Measurements from ENCODE around the gene TMEM156. TPM values are rescaled to one million over a fixed set of nuclear protein-coding genes. Genes with fewer than 3 reads are reported as not detected.
"Not testable (repeated sequence)": the region's sequence is repeated elsewhere in the genome, so short reads cannot be mapped to it uniquely, and the experiment has no call there.

Gene TMEM156
- total RNA-seq, 1 donor from 2014 or later, result 29.5 TPM

DNA sequence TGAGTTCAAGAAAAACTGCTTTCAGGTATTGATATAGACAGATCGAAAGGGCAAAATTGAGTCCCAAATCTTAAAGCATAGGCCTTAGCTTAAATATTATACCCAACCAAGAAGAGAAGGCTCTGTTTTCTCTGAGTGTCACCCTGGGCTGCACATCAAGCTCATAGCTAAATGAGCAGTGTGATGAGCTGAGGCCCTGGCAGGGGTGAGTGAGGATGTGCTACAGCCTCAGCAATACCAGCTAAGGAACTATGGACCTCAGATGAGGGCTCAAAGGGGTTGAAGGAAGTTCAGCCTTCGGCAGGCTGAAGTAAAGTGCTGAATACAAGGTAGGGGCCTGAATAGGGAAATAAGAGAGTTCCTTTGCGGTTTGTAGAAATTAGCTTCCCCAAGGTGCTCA lies 85.3 kb downstream of the TMEM156 start:
- Mint-ChIP-seq H3K27me3 (no peaks in the 10 kb centered on the region), H3K36me3 (ENCODE audit: low read depth) (no peaks in the 10 kb centered on the region), H3K9me3 (no peaks in the 10 kb centered on the region), H3K4me1 (peaks cover 8% of the 10 kb centered on the region), H3K4me3 (no peak overlapping the region), H3K27ac (no peak overlapping the region)
- intact Hi-C loops (cut with micrococcal nuclease), result no loop called here
- DNase-seq (no peak), ATAC-seq (ENCODE audit: low read depth) (no peak)
- ChIA-PET POLR2A (no interaction called here), CTCF (no interaction called here)
- TF ChIP-seq, protein P1, sequence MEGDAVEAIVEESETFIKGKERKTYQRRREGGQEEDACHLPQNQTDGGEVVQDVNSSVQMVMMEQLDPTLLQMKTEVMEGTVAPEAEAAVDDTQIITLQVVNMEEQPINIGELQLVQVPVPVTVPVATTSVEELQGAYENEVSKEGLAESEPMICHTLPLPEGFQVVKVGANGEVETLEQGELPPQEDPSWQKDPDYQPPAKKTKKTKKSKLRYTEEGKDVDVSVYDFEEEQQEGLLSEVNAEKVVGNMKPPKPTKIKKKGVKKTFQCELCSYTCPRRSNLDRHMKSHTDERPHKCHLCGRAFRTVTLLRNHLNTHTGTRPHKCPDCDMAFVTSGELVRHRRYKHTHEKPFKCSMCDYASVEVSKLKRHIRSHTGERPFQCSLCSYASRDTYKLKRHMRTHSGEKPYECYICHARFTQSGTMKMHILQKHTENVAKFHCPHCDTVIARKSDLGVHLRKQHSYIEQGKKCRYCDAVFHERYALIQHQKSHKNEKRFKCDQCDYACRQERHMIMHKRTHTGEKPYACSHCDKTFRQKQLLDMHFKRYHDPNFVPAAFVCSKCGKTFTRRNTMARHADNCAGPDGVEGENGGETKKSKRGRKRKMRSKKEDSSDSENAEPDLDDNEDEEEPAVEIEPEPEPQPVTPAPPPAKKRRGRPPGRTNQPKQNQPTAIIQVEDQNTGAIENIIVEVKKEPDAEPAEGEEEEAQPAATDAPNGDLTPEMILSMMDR (IDR thresholded peaks at IDR 0.05), result no peak

DNA sequence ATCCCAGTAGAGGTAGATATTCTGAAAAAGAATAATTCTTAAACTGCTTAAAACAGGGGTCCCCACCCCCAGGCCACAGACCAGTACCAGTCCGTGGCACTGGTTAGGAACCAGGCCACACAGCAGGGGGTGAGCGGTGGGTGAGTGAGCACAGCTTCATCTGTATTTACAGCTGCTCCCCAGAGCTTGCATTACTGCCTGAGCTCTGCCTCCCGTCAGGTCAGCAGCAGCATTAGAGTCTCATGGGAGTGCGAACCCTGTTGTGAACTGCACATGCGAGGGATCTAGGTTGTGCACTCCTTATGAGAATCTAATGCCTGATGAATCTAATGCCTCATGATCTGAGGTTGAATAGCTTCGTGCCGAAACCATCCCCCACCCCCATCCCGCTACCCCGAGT lies 87.8 kb downstream of the TMEM156 start:
- CTCF ChIA-PET, result no interaction called here

GRCh38 chr4:38943343-38943742 lies 88.9 kb downstream of the TMEM156 start:
- intact Hi-C loops (cut with micrococcal nuclease), result no loop called here
- POLR2A ChIA-PET, result interaction anchor here (0.7 kb wide), 1 partner anchor 10 kb away, joined by 5 read pairs; no protein-coding TSS in a partner anchor

More for the DNA sequence above, 87.8 kb downstream of the TMEM156 start:
- POLR2A ChIA-PET, result no interaction called here
- Mint-ChIP-seq H3K27me3 (no peaks in the 10 kb centered on the region), H3K4me1 (peaks cover 14% of the 10 kb centered on the region), H3K9me3 (no peaks in the 10 kb centered on the region), H3K27ac (no peak overlapping the region), H3K4me3 (no peak overlapping the region), H3K36me3 (ENCODE audit: low read depth) (no peaks in the 10 kb centered on the region)
- DNase-seq (no peak), ATAC-seq (ENCODE audit: low read depth) (no peak)
- TF ChIP-seq, protein P1 (IDR thresholded peaks at IDR 0.05), result no peak
- intact Hi-C loops (cut with micrococcal nuclease), result no loop called here

DNA sequence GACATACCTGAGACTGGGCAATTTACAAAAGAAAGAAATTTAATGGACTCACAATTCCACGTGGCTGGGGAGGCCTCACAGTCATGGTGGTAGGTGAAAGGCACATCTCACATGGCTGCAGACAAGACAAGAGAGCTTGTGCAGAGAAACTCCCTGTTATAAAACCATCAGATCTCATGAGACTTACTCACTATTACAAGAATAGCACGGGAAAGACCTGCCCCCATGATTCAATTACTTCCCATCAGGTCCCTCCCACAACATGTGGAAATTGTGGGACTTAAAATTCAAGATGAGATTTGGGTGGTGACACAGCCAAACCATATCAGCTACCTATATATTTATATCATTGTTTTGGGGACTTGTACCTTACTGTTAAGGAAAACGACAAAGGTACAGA lies 90.3 kb downstream of the TMEM156 start:
- ATAC-seq (ENCODE audit: low read depth); CTCF ChIA-PET; H3K9me3 Mint-ChIP-seq; H3K27me3 Mint-ChIP-seq; intact Hi-C loops (cut with micrococcal nuclease); H3K27ac Mint-ChIP-seq; H3K4me3 Mint-ChIP-seq; DNase-seq; H3K36me3 Mint-ChIP-seq (ENCODE audit: low read depth): not testable (repeated sequence)
- peaks cover 18% of the 10 kb centered on the region for H3K4me1 Mint-ChIP-seq
- POLR2A ChIA-PET, result interaction anchor here (1.0 kb wide), 1 partner anchor 102 kb away, joined by 3 read pairs; no protein-coding TSS in a partner anchor

More at GRCh38 chr4:38943343-38943742, 88.9 kb downstream of the TMEM156 start:
- Mint-ChIP-seq H3K4me3 (no peak overlapping the region), H3K9me3 (no peaks in the 10 kb centered on the region), H3K36me3 (ENCODE audit: low read depth) (no peaks in the 10 kb centered on the region), H3K27me3 (no peaks in the 10 kb centered on the region), H3K4me1 (peaks cover 21% of the 10 kb centered on the region), H3K27ac (no peak overlapping the region)
- DNase-seq (no peak), ATAC-seq (ENCODE audit: low read depth) (no peak)
- TF ChIP-seq, protein P1 (IDR thresholded peaks at IDR 0.05), result no peak
- CTCF ChIA-PET, result no interaction called here

- ATAC-seq (ENCODE audit: low read depth) (no peak), DNase-seq (no peak)
- peaks cover 15% of the 10 kb centered on the region for H3K4me1 Mint-ChIP-seq
- TF ChIP-seq, protein P1 (IDR thresholded peaks at IDR 0.05), result no peak
- no peaks in the 10 kb centered on the region for H3K36me3 Mint-ChIP-seq (ENCODE audit: low read depth)
- POLR2A ChIA-PET, result no interaction called here
- no peaks in the 10 kb centered on the region for H3K9me3 Mint-ChIP-seq
- intact Hi-C loops (cut with micrococcal nuclease), result no loop called here
- H3K27ac Mint-ChIP-seq, result no peak overlapping the region
- no peak overlapping the region for H3K4me3 Mint-ChIP-seq
- CTCF ChIA-PET, result no interaction called here
- no peaks in the 10 kb centered on the region for H3K27me3 Mint-ChIP-seq
Observed at GRCh38 chr4:38940476-38940875, 91.7 kb downstream of the TMEM156 start.

DNA sequence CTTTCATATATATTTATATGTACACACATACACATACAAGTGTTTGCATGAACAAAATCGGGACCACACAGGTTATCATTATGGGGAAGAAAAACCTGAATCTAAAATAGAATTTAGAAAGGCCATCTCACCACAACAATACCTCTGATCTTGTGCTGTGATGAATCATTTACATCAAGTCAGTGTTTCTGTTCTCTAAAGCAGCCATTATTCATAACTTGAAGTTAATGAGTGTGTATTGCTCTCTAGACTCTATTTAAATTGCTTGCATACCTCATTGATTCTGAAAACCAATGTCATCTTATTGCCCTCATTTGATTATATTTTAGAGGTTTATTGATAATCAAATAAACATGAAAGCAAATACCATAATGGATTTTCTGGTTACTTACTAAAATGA lies 93.0 kb downstream of the TMEM156 start:
- intact Hi-C loops (cut with micrococcal nuclease), result no loop called here
- H3K9me3 Mint-ChIP-seq, result no peaks in the 10 kb centered on the region
- ATAC-seq (ENCODE audit: low read depth), result peak; percentile 45
- no peak overlapping the region for H3K4me3 Mint-ChIP-seq
- TF ChIP-seq, protein P1 (IDR thresholded peaks at IDR 0.05), result no peak
- H3K36me3 Mint-ChIP-seq (ENCODE audit: low read depth), result no peaks in the 10 kb centered on the region
- H3K4me1 Mint-ChIP-seq, result peaks cover 15% of the 10 kb centered on the region
- no peaks in the 10 kb centered on the region for H3K27me3 Mint-ChIP-seq
- H3K27ac Mint-ChIP-seq, result no peak overlapping the region
- no peak for DNase-seq
- ChIA-PET POLR2A (no interaction called here), CTCF (interaction anchor here (0.6 kb wide), 1 partner anchor 179 kb away, joined by 3 read pairs; no protein-coding TSS in a partner anchor)
